T-helper 2 cell treated with Interferon-gamma antibody and Interleukin-4, amounts not matched to agents 5 μg/mL and 100 μg/mL, for 36 hours (primary cell): ENCODE data around the gene GSK3A.

Experiments used
- DNase-seq: peaks from one replicate; pipeline ENCODE4 v3.0.0; 2021; ENCODE audit warnings: low spot score
- H3K27ac Mint-ChIP-seq: one replicate; pipeline ENCODE4 v1.8.0; 2021; ENCODE audit warnings: mild to moderate bottlenecking, mixed read lengths
- H3K27me3 Mint-ChIP-seq: one replicate; pipeline ENCODE4 v1.8.0; 2021; ENCODE audit warnings: low read depth, mixed read lengths
- H3K36me3 Mint-ChIP-seq: one replicate; pipeline ENCODE4 v1.8.0; 2021; ENCODE audit warnings: low read depth, mixed read lengths
- H3K4me1 Mint-ChIP-seq: one replicate; pipeline ENCODE4 v1.8.0; 2021; ENCODE audit warnings: low read depth, mixed read lengths
- H3K4me3 Mint-ChIP-seq: one replicate; pipeline ENCODE4 v1.8.0; 2022; ENCODE audit warnings: mild to moderate bottlenecking, moderate library complexity, mixed read lengths
- H3K9me3 Mint-ChIP-seq: one replicate; pipeline ENCODE4 v1.8.0; 2021; ENCODE audit warnings: mixed read lengths

GSK3A gene

GRCh38 chr19:42203700-42204099 is 38.7 kb downstream of the GSK3A start:
- Mint-ChIP-seq H3K4me3 (no peak overlapping the region), H3K27ac (peak overlapping the region; percentile 69)
- no peak for DNase-seq

DNA sequence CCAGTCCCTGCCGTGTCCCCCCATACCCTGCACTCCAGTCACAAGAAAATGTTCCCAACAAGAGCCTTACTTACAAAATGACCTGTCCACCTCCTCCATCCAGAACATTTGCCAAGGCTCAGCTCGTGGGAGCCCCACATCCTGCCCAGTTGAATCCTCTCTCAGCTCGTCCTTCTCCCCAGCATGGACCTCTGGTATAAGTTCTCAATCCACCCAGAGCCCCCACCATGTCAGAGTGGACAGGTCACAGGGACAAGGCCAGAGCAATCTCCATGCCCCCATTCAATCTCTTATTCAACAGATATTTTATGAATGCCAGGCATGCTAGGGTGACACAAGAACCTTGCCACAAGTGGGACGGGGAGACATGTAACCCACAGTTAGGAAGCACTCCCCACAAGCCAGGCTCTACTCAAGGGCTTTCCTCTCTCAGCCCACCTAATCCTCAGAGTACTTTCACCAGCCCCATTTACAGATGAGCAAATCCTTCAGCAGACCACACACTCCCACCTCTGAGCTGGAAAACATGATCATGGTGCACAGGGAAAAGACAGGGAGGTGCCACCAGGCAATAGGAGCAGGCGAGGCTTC is 40.0 kb downstream of the GSK3A start:
- DNase-seq: no peak
- Mint-ChIP-seq H3K36me3 (peaks cover 71% of the 10 kb centered on the region), H3K27me3 (no peaks in the 10 kb centered on the region), H3K4me3 (peak overlapping the region; percentile 89), H3K4me1 (peaks cover 60% of the 10 kb centered on the region), H3K9me3 (no peaks in the 10 kb centered on the region), H3K27ac (peak overlapping the region; percentile 91)

More at GRCh38 chr19:42203700-42204099, 38.7 kb downstream of the GSK3A start:
- Mint-ChIP-seq H3K36me3 (peaks cover 77% of the 10 kb centered on the region), H3K4me1 (peaks cover 58% of the 10 kb centered on the region), H3K9me3 (no peaks in the 10 kb centered on the region), H3K27me3 (no peaks in the 10 kb centered on the region)

GRCh38 chr19:42201489-42202289 is 40.7 kb downstream of the GSK3A start:
- Mint-ChIP-seq H3K9me3 (no peaks in the 10 kb centered on the region), H3K4me3 (peak overlapping the region; percentile 89), H3K4me1 (peaks cover 65% of the 10 kb centered on the region), H3K36me3 (peaks cover 74% of the 10 kb centered on the region), H3K27ac (peak overlapping the region; percentile 91), H3K27me3 (no peaks in the 10 kb centered on the region)
- peak; percentile 65 for DNase-seq

GRCh38 chr19:42200116-42200715 is 42.2 kb downstream of the GSK3A start:
- peaks cover 75% of the 10 kb centered on the region for H3K36me3 Mint-ChIP-seq
- peak overlapping the region; percentile 91 for H3K27ac Mint-ChIP-seq
- H3K27me3 Mint-ChIP-seq: no peaks in the 10 kb centered on the region
- peak overlapping the region; percentile 79 for H3K4me3 Mint-ChIP-seq
- peaks cover 71% of the 10 kb centered on the region for H3K4me1 Mint-ChIP-seq
- H3K9me3 Mint-ChIP-seq: no peaks in the 10 kb centered on the region
- DNase-seq: no peak

DNA sequence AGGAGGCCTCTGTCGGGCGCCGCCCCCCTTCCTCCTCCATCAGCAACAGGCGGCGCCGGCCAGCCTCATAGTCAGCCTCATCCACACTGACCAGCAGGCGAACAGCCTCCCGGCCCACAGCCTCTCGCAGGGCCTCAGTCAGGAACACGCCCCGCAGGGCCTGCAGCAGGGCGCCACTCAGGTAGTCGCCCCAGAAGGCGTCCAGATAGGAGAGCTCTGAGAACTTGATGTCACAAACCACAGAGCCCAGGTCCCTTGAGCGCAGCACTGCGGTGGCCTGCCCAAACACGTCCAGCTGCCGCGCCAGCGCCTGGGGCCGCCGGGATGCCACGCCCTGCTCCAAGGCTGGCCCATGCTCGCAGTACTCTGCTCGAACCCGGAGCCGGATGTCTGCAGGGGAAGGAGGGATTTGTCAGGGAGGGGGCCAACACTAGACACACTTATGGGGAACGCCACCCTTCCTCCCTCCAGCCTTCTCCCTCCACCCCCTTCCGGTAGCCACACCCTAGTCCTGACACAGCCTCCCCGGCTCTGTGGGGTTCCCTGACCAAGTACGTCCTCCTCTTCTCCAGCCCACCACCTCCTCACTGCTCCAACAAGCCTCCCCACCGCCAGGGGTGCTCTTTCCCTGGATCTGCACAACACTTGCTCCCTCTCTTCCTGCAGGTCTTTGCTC is 42.8 kb downstream of the GSK3A start:
- H3K4me1 Mint-ChIP-seq: peaks cover 67% of the 10 kb centered on the region
- H3K9me3 Mint-ChIP-seq: no peaks in the 10 kb centered on the region
- peaks cover 69% of the 10 kb centered on the region for H3K36me3 Mint-ChIP-seq
- peak overlapping the region; percentile 91 for H3K27ac Mint-ChIP-seq
- peak; percentile 67 for DNase-seq
- H3K4me3 Mint-ChIP-seq: peak overlapping the region; percentile 79
- H3K27me3 Mint-ChIP-seq: no peaks in the 10 kb centered on the region

GRCh38 chr19:42198676-42199439 is 43.5 kb downstream of the GSK3A start:
- Mint-ChIP-seq H3K27me3 (no peaks in the 10 kb centered on the region), H3K4me3 (peak overlapping the region; percentile 79), H3K9me3 (peaks cover 4% of the 10 kb centered on the region), H3K36me3 (peaks cover 69% of the 10 kb centered on the region), H3K4me1 (peaks cover 67% of the 10 kb centered on the region), H3K27ac (peak overlapping the region; percentile 91)
- DNase-seq: peak; percentile 64

GRCh38 chr19:42197375-42197817 is 45.0 kb downstream of the GSK3A start:
- Mint-ChIP-seq H3K4me1 (peaks cover 61% of the 10 kb centered on the region), H3K36me3 (peaks cover 67% of the 10 kb centered on the region), H3K4me3 (peak overlapping the region; percentile 76)

DNA sequence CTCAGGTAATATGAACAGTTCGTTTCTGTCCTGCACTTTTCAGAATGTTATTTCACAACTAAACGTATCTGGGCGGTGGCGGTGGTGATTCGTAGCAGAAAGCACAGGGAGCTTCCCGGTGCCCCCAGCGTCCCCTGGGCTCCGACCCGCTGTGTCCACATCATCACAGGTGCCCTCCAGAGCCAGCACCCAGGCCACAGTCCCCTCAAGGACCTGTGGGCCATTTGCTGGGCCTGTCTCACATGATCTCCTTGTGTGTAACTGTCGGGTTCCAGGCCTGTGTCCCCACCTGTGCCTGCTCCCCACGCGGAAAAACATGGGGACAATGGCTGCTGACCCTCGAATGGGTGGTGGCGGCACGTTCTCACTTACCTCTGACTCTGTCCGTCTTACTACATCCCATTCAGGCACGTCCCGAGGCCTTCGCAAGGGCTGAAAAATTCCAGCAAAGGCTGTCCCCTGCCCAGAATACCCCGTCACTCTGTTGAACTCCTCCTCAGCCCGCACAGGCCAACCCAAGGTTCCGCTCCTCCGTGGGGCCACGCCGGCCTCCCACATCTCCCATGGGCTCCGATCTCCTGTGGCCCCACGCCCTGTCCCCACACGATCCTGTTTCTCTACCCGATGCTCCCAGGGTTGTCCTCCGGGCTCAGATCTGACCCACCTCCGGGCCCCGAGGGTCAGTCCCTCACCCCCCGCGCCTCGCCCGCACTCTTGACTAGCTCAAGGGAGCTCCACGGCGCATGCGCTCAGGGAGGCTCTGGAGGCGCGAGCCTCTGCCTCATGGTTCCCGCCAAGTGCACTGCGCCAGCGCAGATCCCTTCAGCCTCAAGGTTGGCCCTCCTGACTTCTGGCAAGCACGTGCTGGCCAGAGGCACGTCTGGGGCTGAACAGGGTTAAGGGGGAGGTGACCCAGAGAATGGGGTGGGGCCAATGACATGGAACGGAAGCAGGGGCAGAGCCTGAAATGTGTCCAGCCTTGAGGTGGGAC is 46.1 kb downstream of the GSK3A start:
- peaks cover 58% of the 10 kb centered on the region for H3K36me3 Mint-ChIP-seq

More at GRCh38 chr19:42197375-42197817, 45.0 kb downstream of the GSK3A start:
- Mint-ChIP-seq H3K27ac (peak overlapping the region; percentile 85), H3K27me3 (no peaks in the 10 kb centered on the region), H3K9me3 (peaks cover 12% of the 10 kb centered on the region)
- DNase-seq: no peak

GRCh38 chr19:42193706-42194105 is 48.7 kb downstream of the GSK3A start:
- Mint-ChIP-seq H3K36me3 (peaks cover 37% of the 10 kb centered on the region), H3K4me3 (no peak overlapping the region), H3K9me3 (peaks cover 12% of the 10 kb centered on the region), H3K27ac (no peak overlapping the region), H3K4me1 (peaks cover 50% of the 10 kb centered on the region), H3K27me3 (no peaks in the 10 kb centered on the region)
- no peak for DNase-seq

More for the DNA sequence above, 46.1 kb downstream of the GSK3A start:
- no peak for DNase-seq
- H3K4me1 Mint-ChIP-seq: peaks cover 60% of the 10 kb centered on the region
- no peaks in the 10 kb centered on the region for H3K27me3 Mint-ChIP-seq
- peaks cover 12% of the 10 kb centered on the region for H3K9me3 Mint-ChIP-seq
- H3K27ac Mint-ChIP-seq: peak overlapping the region; percentile 15
- no peak overlapping the region for H3K4me3 Mint-ChIP-seq

DNA sequence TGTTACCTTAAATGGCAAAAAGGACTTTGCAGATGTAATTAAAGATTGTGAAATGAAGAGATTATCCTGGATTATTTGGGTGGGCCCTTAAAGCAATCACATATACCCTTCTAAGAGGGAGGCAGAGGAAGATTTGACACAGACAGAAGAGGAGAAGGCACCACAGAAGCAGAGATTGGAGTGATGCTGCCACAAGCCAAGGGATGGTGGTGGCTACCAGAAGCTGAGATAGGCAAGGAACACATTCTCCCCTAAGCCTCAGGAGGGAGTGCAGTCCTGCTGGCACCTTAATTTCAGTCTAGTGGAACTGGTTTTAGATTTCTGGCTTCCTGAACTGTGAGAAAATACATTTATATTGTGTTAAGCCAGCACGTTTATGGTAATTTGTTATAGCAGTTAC is 49.1 kb downstream of the GSK3A start:
- Mint-ChIP-seq H3K27ac (no peak overlapping the region), H3K4me3 (no peak overlapping the region), H3K36me3 (peaks cover 35% of the 10 kb centered on the region), H3K27me3 (no peaks in the 10 kb centered on the region), H3K9me3 (peaks cover 12% of the 10 kb centered on the region), H3K4me1 (peaks cover 48% of the 10 kb centered on the region)
- no peak for DNase-seq

GRCh38 chr19:42191855-42192254 is 50.5 kb downstream of the GSK3A start:
- peak overlapping the region; percentile 5 for H3K4me3 Mint-ChIP-seq
- peak; percentile 47 for DNase-seq

DNA sequence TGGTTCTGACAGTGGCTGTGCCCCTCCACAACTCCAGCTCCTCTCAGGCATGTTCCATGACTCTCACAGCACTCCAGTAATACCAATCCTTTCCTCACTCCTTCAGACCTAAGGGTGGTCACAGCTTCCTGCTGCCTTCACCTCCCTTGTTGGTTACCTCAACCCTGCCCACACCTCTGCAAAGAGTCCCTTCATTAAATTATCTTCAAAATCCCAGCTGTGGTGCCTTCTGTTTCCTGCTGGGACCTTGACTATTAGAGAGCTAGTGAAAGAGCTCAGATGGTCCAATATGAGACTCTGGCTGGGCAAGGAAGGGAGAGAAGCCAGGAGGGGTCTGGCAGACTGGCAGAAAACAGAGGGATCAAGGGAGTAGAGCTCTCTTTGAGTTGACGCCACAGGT is 51.1 kb downstream of the GSK3A start:
- Mint-ChIP-seq H3K27ac (peak overlapping the region; percentile 14), H3K4me1 (peaks cover 37% of the 10 kb centered on the region), H3K4me3 (no peak overlapping the region), H3K9me3 (peaks cover 12% of the 10 kb centered on the region), H3K27me3 (no peaks in the 10 kb centered on the region), H3K36me3 (peaks cover 20% of the 10 kb centered on the region)
- DNase-seq: no peak

More at GRCh38 chr19:42191855-42192254, 50.5 kb downstream of the GSK3A start:
- H3K9me3 Mint-ChIP-seq: peaks cover 12% of the 10 kb centered on the region
- no peak overlapping the region for H3K27ac Mint-ChIP-seq
- peaks cover 26% of the 10 kb centered on the region for H3K36me3 Mint-ChIP-seq
- H3K4me1 Mint-ChIP-seq: peaks cover 37% of the 10 kb centered on the region
- H3K27me3 Mint-ChIP-seq: no peaks in the 10 kb centered on the region
